ENCODE measurements around the gene HAPLN2. TPM values are rescaled to one million over a fixed set of nuclear protein-coding genes. Genes with fewer than 3 reads are reported as not detected.

HAPLN2 gene
- total RNA-seq, 1 donor from 2014 or later: not detected

DNA sequence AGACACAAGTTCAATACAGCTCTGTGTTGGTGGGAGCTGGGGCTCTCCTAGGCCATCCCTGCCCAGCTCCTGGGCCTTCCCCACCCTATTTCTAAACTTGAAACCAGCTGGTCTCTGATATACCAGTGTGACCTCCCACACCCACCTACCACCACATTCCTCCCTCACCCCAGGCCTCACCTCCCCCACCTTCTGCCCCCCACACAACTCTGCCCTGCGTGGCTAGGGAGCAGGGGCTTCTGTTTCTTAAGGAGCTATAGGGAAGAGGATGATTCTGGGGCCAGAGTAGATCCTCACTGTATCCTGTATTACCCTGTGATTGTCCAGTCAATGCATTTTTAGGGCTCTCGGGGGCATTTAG lies 41.5 kb downstream of the HAPLN2 start:
- peak in 1 of 2 donors; percentile 16 for DNase-seq (ENCODE audit: low read depth in 2 of 2)

- DNase-seq (ENCODE audit: low read depth in 2 of 2): peak; percentile 34 to 48
Measured at GRCh38 chr1:156662005-156662799, 43.0 kb downstream of the HAPLN2 start.

DNA sequence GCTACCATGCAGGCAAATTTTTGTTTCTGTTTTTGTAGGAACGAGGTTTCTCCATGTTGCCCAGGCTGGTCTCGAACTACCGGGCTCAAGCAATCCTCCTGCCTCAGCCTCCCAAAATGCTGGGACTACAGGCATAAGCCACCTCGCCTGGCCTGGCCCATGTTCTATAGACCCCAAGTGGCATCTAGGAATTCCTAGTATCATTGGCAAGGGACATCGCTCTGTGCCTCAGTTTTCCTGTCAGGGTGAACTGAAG lies 43.5 kb downstream of the HAPLN2 start:
- DNase-seq (ENCODE audit: low read depth in 2 of 2): no peak

DNA sequence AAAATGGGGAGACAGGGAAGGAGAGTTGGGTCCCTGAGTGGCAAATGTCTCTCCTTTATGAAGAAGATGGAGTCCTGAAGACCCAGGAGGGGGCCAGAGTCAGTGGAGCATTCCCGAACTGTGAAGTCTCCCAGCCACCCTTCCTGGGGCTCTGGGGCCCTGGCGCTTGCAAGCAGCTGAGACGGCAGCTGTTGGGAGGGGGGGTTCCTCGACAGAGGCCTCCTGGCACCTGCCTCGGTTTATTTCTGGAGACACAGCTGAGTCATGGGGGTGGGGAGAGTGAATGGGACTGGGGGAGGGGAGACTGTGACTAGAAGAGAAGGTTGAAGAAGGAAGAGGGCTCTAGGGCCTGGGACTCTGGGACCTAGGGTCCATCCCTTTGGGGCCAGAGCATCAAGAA lies 44.0 kb downstream of the HAPLN2 start:
- DNase-seq (ENCODE audit: low read depth in 2 of 2): peak in 1 of 2 donors; percentile 63

- no peak for DNase-seq (ENCODE audit: low read depth in 2 of 2)
Measured at GRCh38 chr1:156664046-156664766, 45.0 kb downstream of the HAPLN2 start.

DNA sequence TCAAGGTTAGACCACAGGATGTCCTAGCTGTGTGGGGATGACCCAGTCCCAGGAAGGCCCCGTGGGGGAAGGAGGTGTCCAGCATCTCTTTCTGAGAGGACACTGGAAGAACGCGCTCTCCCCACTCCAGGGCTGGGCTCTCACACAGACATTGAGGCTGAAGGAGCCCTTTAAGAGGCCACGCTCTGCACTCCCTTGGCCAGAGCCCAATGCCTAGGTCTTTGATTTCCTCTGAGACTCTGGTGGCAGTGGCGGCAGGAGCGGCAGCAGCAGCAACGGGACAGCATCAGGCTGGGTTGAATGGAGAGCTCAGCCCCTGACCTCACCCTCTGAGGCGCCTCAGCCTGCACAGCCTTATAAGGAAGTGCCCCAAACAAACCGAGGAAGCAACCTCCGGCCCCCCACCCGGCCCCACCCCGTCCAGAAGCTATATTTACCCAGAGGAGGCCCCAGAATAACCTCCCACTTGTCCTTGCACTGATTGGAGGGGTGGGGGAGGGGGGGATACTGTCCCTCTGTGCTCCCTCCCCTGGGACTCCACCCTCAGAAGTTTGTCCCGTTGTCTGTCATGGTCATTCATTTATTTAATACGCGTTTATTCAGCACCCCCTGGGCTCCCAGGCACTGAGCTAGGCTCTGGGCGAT lies 45.7 kb downstream of the HAPLN2 start:
- peak in 1 of 2 donors; percentile 41 for DNase-seq (ENCODE audit: low read depth in 2 of 2)

DNA sequence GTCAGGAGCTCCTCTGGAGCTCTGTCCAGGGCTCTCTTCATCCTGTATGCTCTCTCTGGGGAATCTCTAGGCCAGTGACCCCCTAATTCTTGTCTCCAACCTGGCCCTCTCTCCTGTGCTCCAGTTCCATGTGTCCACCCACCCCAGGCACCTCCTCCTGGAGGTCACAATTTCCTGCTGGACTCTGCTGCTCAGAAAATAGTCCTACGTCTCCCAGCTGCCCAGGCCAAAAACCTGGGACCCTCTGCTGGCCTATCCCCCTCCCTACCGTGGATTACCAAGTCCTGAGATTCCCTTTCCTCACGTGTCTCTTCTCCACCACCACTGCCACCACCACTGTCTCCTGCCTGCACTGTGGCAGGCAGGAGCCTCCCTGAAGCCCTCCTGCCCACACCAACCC lies 46.3 kb downstream of the HAPLN2 start:
- DNase-seq (ENCODE audit: low read depth in 2 of 2): no peak

DNA sequence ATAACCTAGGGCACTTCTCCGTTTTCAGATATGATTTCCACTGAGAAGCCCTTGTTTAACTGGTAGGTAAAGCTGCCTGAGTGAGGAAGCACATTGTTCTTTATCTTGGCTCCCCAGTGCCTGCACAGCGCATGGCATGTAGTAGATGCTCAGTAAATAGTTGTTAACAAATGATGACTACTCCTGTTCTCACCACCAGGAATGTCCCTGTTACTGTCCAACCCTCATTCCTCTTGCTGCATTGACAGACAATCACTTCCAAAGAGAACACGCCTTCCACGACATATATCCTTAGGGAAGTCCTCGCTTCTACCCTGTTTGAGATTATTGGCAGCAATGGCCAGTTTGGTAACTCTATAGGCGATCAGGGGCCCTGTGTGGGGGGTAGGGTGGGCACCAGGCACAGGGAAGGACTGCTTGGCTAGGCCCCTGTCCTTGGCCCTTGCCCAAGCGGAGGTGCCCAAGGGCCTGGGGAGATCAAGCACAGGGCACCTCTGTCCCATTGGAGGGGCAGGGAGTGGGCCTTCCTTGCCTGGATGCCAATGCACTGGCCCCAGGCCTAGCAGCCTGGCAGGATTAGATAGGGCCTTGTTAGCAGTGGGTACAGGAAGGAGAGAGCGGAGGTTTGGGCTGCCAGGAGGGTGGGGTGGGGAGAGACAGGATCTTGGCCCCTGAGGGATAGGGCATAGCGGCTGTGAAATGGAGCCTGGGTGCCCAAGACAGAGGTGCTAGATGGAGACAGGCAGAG lies 47.8 kb downstream of the HAPLN2 start:
- peak in 1 of 2 donors; percentile 18 for DNase-seq (ENCODE audit: low read depth in 2 of 2)

GRCh38 chr1:156667610-156667967 lies 48.4 kb downstream of the HAPLN2 start:
- DNase-seq (ENCODE audit: low read depth in 2 of 2): no peak

DNA sequence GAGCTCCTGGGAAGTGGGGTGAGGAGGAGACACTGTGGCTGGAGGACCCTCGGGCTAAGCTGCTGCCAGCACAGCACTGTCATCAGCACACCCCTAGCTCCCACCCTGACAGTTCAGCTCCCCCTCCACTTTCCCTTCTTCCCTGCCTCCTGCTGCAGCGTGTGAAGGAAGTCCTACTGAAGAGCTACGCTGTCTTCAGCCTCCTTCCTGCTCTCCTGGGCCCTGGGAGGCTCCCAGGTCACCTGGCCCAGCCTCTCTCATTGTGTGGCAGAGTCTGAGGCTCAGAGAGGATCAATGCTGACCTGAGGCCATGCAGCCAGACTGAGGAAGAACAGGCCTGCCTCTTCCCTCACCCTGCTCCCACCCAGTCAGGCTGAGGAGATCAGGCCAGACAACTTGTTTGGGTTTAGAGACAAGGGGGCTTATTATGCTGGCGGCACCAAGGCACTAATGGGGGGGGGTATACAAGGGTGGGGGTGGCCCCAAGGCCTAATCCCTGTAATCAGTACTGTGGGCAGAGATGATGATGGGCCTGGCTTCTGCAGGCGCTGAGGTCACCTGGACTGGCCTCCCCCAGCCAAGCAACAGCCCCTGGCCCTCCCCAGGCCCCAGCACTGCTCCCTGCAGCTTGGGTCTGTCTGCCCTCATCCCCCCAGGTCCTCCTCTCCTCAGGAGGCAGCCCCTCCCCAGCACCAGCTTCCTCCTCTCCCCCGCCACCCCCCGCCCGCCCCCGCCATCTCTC lies 48.9 kb downstream of the HAPLN2 start:
- DNase-seq (ENCODE audit: low read depth in 2 of 2): no peak

- no peak for DNase-seq (ENCODE audit: low read depth in 2 of 2)
Measured at GRCh38 chr1:156668801-156669637, 49.8 kb downstream of the HAPLN2 start.

GRCh38 chr1:156669794-156670193 lies 50.6 kb downstream of the HAPLN2 start:
- no peak for DNase-seq (ENCODE audit: low read depth in 2 of 2)

- DNase-seq (ENCODE audit: low read depth in 2 of 2): no peak
Measured at GRCh38 chr1:156670359-156670758, 51.1 kb downstream of the HAPLN2 start.

DNA sequence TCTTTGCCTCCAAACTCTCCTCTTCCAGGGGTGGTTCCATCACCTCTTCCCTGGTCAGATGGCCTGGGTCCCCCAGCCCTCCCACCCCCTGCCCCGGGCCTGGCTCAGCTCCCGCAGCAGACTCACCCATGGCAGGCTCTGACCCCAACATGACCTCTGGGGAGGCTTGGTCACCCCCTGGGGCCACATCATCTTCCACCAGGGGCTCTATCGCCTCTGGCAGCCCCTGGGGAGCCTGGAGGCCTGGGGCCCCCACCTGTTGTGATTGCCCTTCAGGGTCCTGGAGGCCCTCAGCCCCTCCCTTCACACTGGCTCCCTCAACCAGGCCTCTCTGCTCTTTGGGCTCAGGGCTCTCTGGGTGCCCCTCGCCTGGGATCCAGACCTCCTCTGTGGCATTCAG lies 51.6 kb downstream of the HAPLN2 start:
- no peak for DNase-seq (ENCODE audit: low read depth in 2 of 2)

- DNase-seq (ENCODE audit: low read depth in 2 of 2): no peak
Measured at GRCh38 chr1:156671804-156672203, 52.6 kb downstream of the HAPLN2 start.

GRCh38 chr1:156673387-156674121 lies 54.3 kb downstream of the HAPLN2 start:
- peak in 1 of 2 donors; percentile 25 for DNase-seq (ENCODE audit: low read depth in 2 of 2)

Measured in lung microvascular endothelial cell (primary cell).